IMR-90 (cell line): ENCODE measurements around the gene TTC21B. TPM values are rescaled to one million over a fixed set of nuclear protein-coding genes. Genes with fewer than 3 reads are reported as not detected.

Experiments used
- ATAC-seq: fragments of 200-7000 bp; cut with Tn5 transposase; 2 replicates; pipeline ENCODE4 v1.9.1; 2020; ENCODE audit warnings: low read depth, mild to moderate bottlenecking, moderate library complexity
- BruUV-seq: library from RNA; stranded (reverse); fragments of 400-500 nt; replicated peaks from 2 replicates; lab custom pipeline; 2021; lab: Mats Ljungman, UMichigan
- CTCF ChIA-PET: fragments of 300-600 bp; formaldehyde crosslinking; extraction: SDS; loops from one replicate; lab custom pipeline; 2021; ENCODE audit warnings: antibody characterized with exemption; lab: Yijun Ruan, JAX
- POLR2A ChIA-PET: fragments of 300-600 bp; sonication (Branson Sonifier 250); formaldehyde crosslinking; loops from one replicate; lab custom pipeline; 2022; ENCODE audit warnings: antibody characterized with exemption; ENCODE audit not compliant: unreplicated experiment; lab: Charles Lee
- DNase-seq: peaks from one replicate; pipeline ENCODE4 v3.0.0; 2013
- H2AFZ ChIP-seq: replicated peaks from 2 replicates; pipeline ENCODE3; 2013; ENCODE audit warnings: low read length, mild to moderate bottlenecking; ENCODE audit not compliant: poor library complexity
- H2AK5ac ChIP-seq: 2 replicates; pipeline ENCODE4 v1.6.1; 2013; ENCODE audit warnings: low read depth, low read length, inconsistent platforms
- H2AK9ac ChIP-seq: replicated peaks from 2 replicates; pipeline ENCODE3; 2013; ENCODE audit warnings: mild to moderate bottlenecking, low read depth, low read length, moderate library complexity; ENCODE audit not compliant: poor library complexity
- H2BK120ac ChIP-seq: 2 replicates; pipeline ENCODE4 v1.6.1; 2013; ENCODE audit warnings: low read depth, low read length, inconsistent platforms
- H2BK15ac ChIP-seq: 3 replicates; pipeline ENCODE4 v1.6.1; 2013; ENCODE audit warnings: low read depth, low read length, inconsistent platforms
- H2BK20ac ChIP-seq: 2 replicates; pipeline ENCODE4 v1.6.1; 2013; ENCODE audit warnings: low read depth, mild to moderate bottlenecking, inconsistent platforms, low read length, moderate library complexity
- H2BK5ac ChIP-seq: 2 replicates; pipeline ENCODE4 v1.6.1; 2013; ENCODE audit warnings: mild to moderate bottlenecking, low read depth, low read length, inconsistent platforms; ENCODE audit not compliant: poor library complexity, severe bottlenecking
- H3K14ac ChIP-seq: replicated peaks from 2 replicates; pipeline ENCODE4 v1.6.1; 2013; ENCODE audit warnings: low read depth, low read length, inconsistent platforms
- H3K18ac ChIP-seq: 2 replicates; pipeline ENCODE4 v1.6.1; 2013; ENCODE audit warnings: low read depth, low read length, control low read depth
- H3K23ac ChIP-seq: 2 replicates; pipeline ENCODE4 v1.6.1; 2013; ENCODE audit warnings: low read depth, low read length, inconsistent platforms
- H3K27ac ChIP-seq: 2 replicates; pipeline ENCODE4 v1.5.1; 2013; ENCODE audit warnings: mild to moderate bottlenecking, control low read depth, low read length; ENCODE audit not compliant: insufficient read depth
- H3K27me3 ChIP-seq: 2 replicates; pipeline ENCODE4 v1.6.1; 2013; ENCODE audit warnings: low read length; ENCODE audit not compliant: control insufficient read depth, insufficient read depth
- H3K36me3 ChIP-seq: 2 replicates; pipeline ENCODE4 v1.6.1; 2013; ENCODE audit warnings: low read length, mixed read lengths; ENCODE audit not compliant: control insufficient read depth, insufficient read depth
- H3K4ac ChIP-seq: 2 replicates; pipeline ENCODE4 v1.6.1; 2013; ENCODE audit warnings: low read depth, low read length, inconsistent platforms
- H3K4me1 ChIP-seq: 2 replicates; pipeline ENCODE4 v1.6.1; 2013; ENCODE audit warnings: low read length, mixed read lengths; ENCODE audit not compliant: control insufficient read depth, insufficient read depth
- H3K4me2 ChIP-seq: 2 replicates; pipeline ENCODE4 v1.6.1; 2013; ENCODE audit warnings: low read depth, mild to moderate bottlenecking, control low read depth, low read length, moderate library complexity
- H3K4me3 ChIP-seq: 2 replicates; pipeline ENCODE4 v1.5.1; 2013; ENCODE audit warnings: low read depth, mild to moderate bottlenecking, control low read depth, low read length, moderate library complexity; ENCODE audit not compliant: insufficient read depth
- H3K56ac ChIP-seq: 2 replicates; pipeline ENCODE4 v1.6.1; 2013; ENCODE audit warnings: low read length, inconsistent platforms; ENCODE audit not compliant: insufficient read depth; ENCODE audit errors: extremely low read depth
- H3K79me1 ChIP-seq, 2 experiments: 2 replicates each; pipeline ENCODE4 v1.6.1; 2013; ENCODE audit warnings: low read length in 2 of 2, inconsistent platforms in 1 of 2, low read depth in 1 of 2
- H3K9ac ChIP-seq: 2 replicates; pipeline ENCODE4 v1.6.1; 2013; ENCODE audit warnings: low read depth, low read length, control low read depth
- H3K9me1 ChIP-seq: 2 replicates; pipeline ENCODE4 v1.6.1; 2013; ENCODE audit warnings: low read length, inconsistent platforms; ENCODE audit not compliant: insufficient read depth
- H3K9me3 ChIP-seq: 2 replicates; pipeline ENCODE4 v1.6.1; 2013; ENCODE audit warnings: low read length; ENCODE audit not compliant: control insufficient read depth, insufficient read depth
- H4K20me1 ChIP-seq: 2 replicates; pipeline ENCODE4 v1.6.1; 2013; ENCODE audit warnings: low read length, inconsistent platforms; ENCODE audit not compliant: insufficient read depth
- H4K5ac ChIP-seq: 2 replicates; pipeline ENCODE4 v1.6.1; 2013; ENCODE audit warnings: mild to moderate bottlenecking, low read depth, low read length, control low read depth
- H4K8ac ChIP-seq, 2 experiments: 2 replicates each; pipeline ENCODE4 v1.6.1; 2013; ENCODE audit warnings: low read depth in 2 of 2, low read length in 2 of 2, control low read depth in 1 of 2, inconsistent platforms in 1 of 2
- H4K91ac ChIP-seq: 2 replicates; pipeline ENCODE4 v1.6.1; 2013; ENCODE audit warnings: low read depth, low read length, inconsistent platforms; ENCODE audit not compliant: insufficient read depth
- BHLHE40 ChIP-seq: fragments of 150-350 bp; IDR thresholded peaks from 2 replicates; pipeline ENCODE4 v1.6.1; 2016; ENCODE audit warnings: mild to moderate bottlenecking, low read depth, low read length
- CEBPB ChIP-seq: IDR thresholded peaks from 2 replicates; pipeline ENCODE4 v1.6.1; 2012; ENCODE audit warnings: low read depth, low read length, improper control_type of control experiment
- CHD1 ChIP-seq: IDR thresholded peaks from 2 replicates; pipeline ENCODE4 v1.6.1; 2012; ENCODE audit warnings: low read depth, low read length, improper control_type of control experiment
- FOS ChIP-seq: fragments of 150-350 bp; IDR thresholded peaks from 2 replicates; pipeline ENCODE4 v1.6.1; 2016; ENCODE audit warnings: low read depth, low read length
- MAFK ChIP-seq: IDR thresholded peaks from 2 replicates; pipeline ENCODE4 v1.6.1; 2012; ENCODE audit warnings: low read depth, low read length, improper control_type of control experiment
- MAZ ChIP-seq: IDR thresholded peaks from 2 replicates; pipeline ENCODE4 v1.6.1; 2012; ENCODE audit warnings: low read depth, mild to moderate bottlenecking, low read length, improper control_type of control experiment, moderate library complexity, borderline replicate concordance
- NFE2L2 ChIP-seq: fragments of 150-350 bp; IDR thresholded peaks from 2 replicates; pipeline ENCODE4 v1.6.1; 2016; ENCODE audit warnings: low read depth, mild to moderate bottlenecking, low read length
- POLR2A ChIP-seq: IDR thresholded peaks from 2 replicates; pipeline ENCODE4 v1.6.1; 2012; ENCODE audit warnings: mild to moderate bottlenecking, low read depth, low read length
- RAD21 ChIP-seq: IDR thresholded peaks from 2 replicates; pipeline ENCODE4 v1.6.1; 2012; ENCODE audit warnings: low read length, improper control_type of control experiment
- RFX5 ChIP-seq: IDR thresholded peaks from 2 replicates; pipeline ENCODE4 v1.8.0; 2012; ENCODE audit warnings: low read depth, mild to moderate bottlenecking, low read length, moderate library complexity
- WGBS, 2 experiments: methylation state at CpG; one replicate each; pipeline versions ENCODE4 v1.1.5 to v1.1.7; 2013; ENCODE audit warnings: missing lambda C conversion rate in 2 of 2; ENCODE audit not compliant: insufficient read length in 1 of 2; ENCODE audit errors: extremely low coverage in 2 of 2; 5-methylcytosine and 5-hydroxymethylcytosine counted together
- dilution Hi-C: fragments of 300-500 bp; cut with HindIII; formaldehyde crosslinking; loops from one replicate; pipeline ENCODE4 v1.14.3; 2018; ENCODE audit warnings: low sequenced_read_pairs; ENCODE audit not compliant: unreplicated experiment
- in situ Hi-C: fragments of 300-500 bp; cut with MboI; formaldehyde crosslinking; loops from 3 replicates; pipeline ENCODE4 v1.14.3; 2019; ENCODE audit warnings: low sequenced_read_pairs, inconsistent platforms, mixed read lengths
- intact Hi-C: fragments of 100-400 bp; cut with micrococcal nuclease; formaldehyde crosslinking; loops from 2 replicates; pipeline ENCODE4 v1.10.0; 2022
- polyA plus RNA-seq, 3 experiments: library from polyadenylated mRNA; depleted of rRNA; stranded (reverse); fragments of >200 nt; gene quantifications; 2 replicates each; pipeline ENCODE4 v1.2.3, GENCODE V29; 2012; ENCODE audit warnings: low replicate concordance in 1 of 3
- total RNA-seq: library from RNA; depleted of rRNA; stranded (reverse); fragments of >200 nt; gene quantifications from 2 replicates; pipeline ENCODE4 v1.2.3, GENCODE V29; 2012
- TF ChIP-seq, protein P1 (sequence below): fragments of 150-350 bp; IDR thresholded peaks from 2 replicates; pipeline ENCODE4 v1.6.1; 2016; ENCODE audit warnings: low read depth, mild to moderate bottlenecking, low read length, moderate library complexity, borderline replicate concordance
- TF ChIP-seq, protein P2 (sequence below): fragments of 150-350 bp; IDR thresholded peaks from 2 replicates; pipeline ENCODE4 v1.6.1; 2017; ENCODE audit warnings: mild to moderate bottlenecking, antibody characterized with exemption, low read length, low read depth
- TF ChIP-seq, protein P3 (sequence below): conservative IDR thresholded peaks from 2 replicates; pipeline ENCODE4 v1.5.1; 2012; ENCODE audit warnings: mild to moderate bottlenecking, low read depth, low read length, improper control_type of control experiment

TTC21B gene
- total and polyA plus RNA-seq, 2 of the 4 experiments (the other 2 are of a cell fraction) = 8.0 to 17.2 TPM

DNA sequence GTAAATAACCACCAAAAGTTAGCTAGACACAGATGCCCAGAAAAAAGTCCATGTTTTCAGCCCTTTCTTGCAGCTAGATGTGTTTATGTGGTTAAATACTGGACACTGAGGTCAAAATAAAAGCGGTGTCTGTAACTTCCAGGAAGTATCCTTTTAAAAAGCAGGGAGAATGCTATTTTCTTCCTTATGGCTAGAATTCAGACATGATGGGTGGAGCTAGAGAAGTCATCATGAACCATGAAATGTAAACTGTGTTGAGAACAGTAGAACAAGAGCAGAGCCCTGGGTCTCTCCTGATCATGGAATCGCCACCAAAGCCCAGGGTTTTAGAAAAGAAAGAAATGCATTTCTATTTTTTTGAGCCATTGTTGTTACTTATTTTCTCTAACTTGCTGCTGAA lies 118.2 kb downstream of the TTC21B start:
- no peak overlapping the region for H2BK15ac ChIP-seq
- peaks cover 3% of the 10 kb centered on the region for H3K4me1 ChIP-seq
- no peak for DNase-seq
- no peak overlapping the region for H2AK9ac ChIP-seq
- H3K4ac ChIP-seq = no peak overlapping the region
- no peak overlapping the region for H3K14ac ChIP-seq
- intact Hi-C loops (no loop called here), dilution Hi-C loops (no loop called here), in situ Hi-C loops (no loop called here)
- H2BK120ac ChIP-seq = no peak overlapping the region
- WGBS, 2 experiments = no CpG with 5 or more reads among the region's 2 CpGs
- no peak overlapping the region for H3K56ac ChIP-seq
- no peaks in the 10 kb centered on the region for H3K9me3 ChIP-seq
- BruUV-seq = no TSS peak
- no peak overlapping the region for H4K8ac ChIP-seq
- no peak overlapping the region for H2AK5ac ChIP-seq
- no peak overlapping the region for H2AFZ ChIP-seq
- H4K20me1 ChIP-seq = no peaks in the 10 kb centered on the region
- no peaks in the 10 kb centered on the region for H3K27me3 ChIP-seq
- no peak overlapping the region for H3K4me2 ChIP-seq
- H2BK5ac ChIP-seq = no peak overlapping the region
- no peaks in the 10 kb centered on the region for H3K36me3 ChIP-seq
- ATAC-seq = no peak
- no peak overlapping the region for H3K4me3 ChIP-seq
- TF ChIP-seq BHLHE40 (no peak), FOS (no peak), CEBPB (no peak), RFX5 (no peak), MAZ (no peak), POLR2A (no peak), NFE2L2 (no peak), MAFK (no peak), CHD1 (no peak), RAD21 (no peak)
- TF ChIP-seq, protein P1, sequence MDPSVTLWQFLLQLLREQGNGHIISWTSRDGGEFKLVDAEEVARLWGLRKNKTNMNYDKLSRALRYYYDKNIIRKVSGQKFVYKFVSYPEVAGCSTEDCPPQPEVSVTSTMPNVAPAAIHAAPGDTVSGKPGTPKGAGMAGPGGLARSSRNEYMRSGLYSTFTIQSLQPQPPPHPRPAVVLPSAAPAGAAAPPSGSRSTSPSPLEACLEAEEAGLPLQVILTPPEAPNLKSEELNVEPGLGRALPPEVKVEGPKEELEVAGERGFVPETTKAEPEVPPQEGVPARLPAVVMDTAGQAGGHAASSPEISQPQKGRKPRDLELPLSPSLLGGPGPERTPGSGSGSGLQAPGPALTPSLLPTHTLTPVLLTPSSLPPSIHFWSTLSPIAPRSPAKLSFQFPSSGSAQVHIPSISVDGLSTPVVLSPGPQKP = no peak
- TF ChIP-seq, protein P2, sequence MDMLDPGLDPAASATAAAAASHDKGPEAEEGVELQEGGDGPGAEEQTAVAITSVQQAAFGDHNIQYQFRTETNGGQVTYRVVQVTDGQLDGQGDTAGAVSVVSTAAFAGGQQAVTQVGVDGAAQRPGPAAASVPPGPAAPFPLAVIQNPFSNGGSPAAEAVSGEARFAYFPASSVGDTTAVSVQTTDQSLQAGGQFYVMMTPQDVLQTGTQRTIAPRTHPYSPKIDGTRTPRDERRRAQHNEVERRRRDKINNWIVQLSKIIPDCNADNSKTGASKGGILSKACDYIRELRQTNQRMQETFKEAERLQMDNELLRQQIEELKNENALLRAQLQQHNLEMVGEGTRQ = no peak
- TF ChIP-seq, protein P3, sequence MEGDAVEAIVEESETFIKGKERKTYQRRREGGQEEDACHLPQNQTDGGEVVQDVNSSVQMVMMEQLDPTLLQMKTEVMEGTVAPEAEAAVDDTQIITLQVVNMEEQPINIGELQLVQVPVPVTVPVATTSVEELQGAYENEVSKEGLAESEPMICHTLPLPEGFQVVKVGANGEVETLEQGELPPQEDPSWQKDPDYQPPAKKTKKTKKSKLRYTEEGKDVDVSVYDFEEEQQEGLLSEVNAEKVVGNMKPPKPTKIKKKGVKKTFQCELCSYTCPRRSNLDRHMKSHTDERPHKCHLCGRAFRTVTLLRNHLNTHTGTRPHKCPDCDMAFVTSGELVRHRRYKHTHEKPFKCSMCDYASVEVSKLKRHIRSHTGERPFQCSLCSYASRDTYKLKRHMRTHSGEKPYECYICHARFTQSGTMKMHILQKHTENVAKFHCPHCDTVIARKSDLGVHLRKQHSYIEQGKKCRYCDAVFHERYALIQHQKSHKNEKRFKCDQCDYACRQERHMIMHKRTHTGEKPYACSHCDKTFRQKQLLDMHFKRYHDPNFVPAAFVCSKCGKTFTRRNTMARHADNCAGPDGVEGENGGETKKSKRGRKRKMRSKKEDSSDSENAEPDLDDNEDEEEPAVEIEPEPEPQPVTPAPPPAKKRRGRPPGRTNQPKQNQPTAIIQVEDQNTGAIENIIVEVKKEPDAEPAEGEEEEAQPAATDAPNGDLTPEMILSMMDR = no peak
- H3K18ac ChIP-seq = no peak overlapping the region
- no peak overlapping the region for H3K27ac ChIP-seq
- H4K91ac ChIP-seq = no peak overlapping the region
- H4K5ac ChIP-seq = no peak overlapping the region
- ChIA-PET POLR2A (no interaction called here), CTCF (no interaction called here)
- H3K23ac ChIP-seq = no peak overlapping the region
- no peaks in the 10 kb centered on the region for H3K9me1 ChIP-seq
- H3K9ac ChIP-seq = no peak overlapping the region
- H2BK20ac ChIP-seq = no peak overlapping the region
- no peaks in the 10 kb centered on the region for H3K79me1 ChIP-seq
